ENCODE data around the gene TACC3.

The TACC3 gene

GRCh38 chr4:1748465-1748995, 27.2 kb downstream of the TACC3 start:
- peak overlapping the region; percentile 16 for H3K4me3 ChIP-seq (ENCODE audit: low read length)
- no peaks in the 10 kb centered on the region for H3K9me3 ChIP-seq (ENCODE audit: low read length)
- no peak overlapping the region for H2AFZ ChIP-seq (ENCODE audit: low read depth, low read length)
- peaks cover 15% of the 10 kb centered on the region for H3K4me1 ChIP-seq (ENCODE audit: insufficient read depth, low read length)
- no peaks in the 10 kb centered on the region for H3K27me3 ChIP-seq (ENCODE audit: insufficient read depth, low read length)
- peaks cover 14% of the 10 kb centered on the region for H3K36me3 ChIP-seq (ENCODE audit: insufficient read depth, low read length)

DNA sequence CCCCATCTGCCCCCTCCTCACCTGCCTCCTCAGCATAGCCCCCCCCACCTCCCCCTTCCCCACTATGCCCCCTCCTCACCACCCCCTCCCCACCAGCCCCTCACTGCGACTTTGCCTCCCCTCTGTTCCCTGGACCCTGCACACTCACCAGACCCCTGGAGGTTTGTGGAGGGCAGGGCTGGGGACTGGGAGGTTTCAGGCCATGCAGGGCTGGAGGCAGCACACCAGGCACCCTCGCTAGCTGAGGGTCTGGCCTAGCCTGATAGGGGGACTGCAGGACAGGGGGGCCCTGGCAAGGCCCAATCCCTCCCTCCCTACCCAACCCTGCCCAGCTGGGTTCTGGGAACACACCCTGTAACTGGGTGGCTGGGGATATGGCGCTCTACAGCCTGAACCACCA, 28.0 kb downstream of the TACC3 start:
- Histone ChIP-seq H2AFZ (ENCODE audit: low read depth, low read length) (no peak overlapping the region), H3K36me3 (ENCODE audit: insufficient read depth, low read length) (peaks cover 5% of the 10 kb centered on the region), H3K4me3 (ENCODE audit: low read length) (no peak overlapping the region)

GRCh38 chr4:1749826-1750225, 28.5 kb downstream of the TACC3 start:
- Histone ChIP-seq H3K4me1 (ENCODE audit: insufficient read depth, low read length) (peaks cover 15% of the 10 kb centered on the region), H3K36me3 (ENCODE audit: insufficient read depth, low read length) (peaks cover under 1% of the 10 kb centered on the region)

More for the DNA sequence above, 28.0 kb downstream of the TACC3 start:
- H3K27me3 ChIP-seq (ENCODE audit: insufficient read depth, low read length): no peaks in the 10 kb centered on the region
- H3K4me1 ChIP-seq (ENCODE audit: insufficient read depth, low read length): peaks cover 15% of the 10 kb centered on the region
- no peaks in the 10 kb centered on the region for H3K9me3 ChIP-seq (ENCODE audit: low read length)

GRCh38 chr4:1750381-1751154, 29.2 kb downstream of the TACC3 start:
- Histone ChIP-seq H2AFZ (ENCODE audit: low read depth, low read length) (no peak overlapping the region), H3K4me3 (ENCODE audit: low read length) (no peak overlapping the region), H3K4me1 (ENCODE audit: insufficient read depth, low read length) (peaks cover 15% of the 10 kb centered on the region), H3K27me3 (ENCODE audit: insufficient read depth, low read length) (peaks cover 2% of the 10 kb centered on the region), H3K36me3 (ENCODE audit: insufficient read depth, low read length) (no peaks in the 10 kb centered on the region), H3K9me3 (ENCODE audit: low read length) (no peaks in the 10 kb centered on the region)

More at GRCh38 chr4:1749826-1750225, 28.5 kb downstream of the TACC3 start:
- no peak overlapping the region for H2AFZ ChIP-seq (ENCODE audit: low read depth, low read length)
- H3K27me3 ChIP-seq (ENCODE audit: insufficient read depth, low read length): peaks cover 2% of the 10 kb centered on the region
- no peaks in the 10 kb centered on the region for H3K9me3 ChIP-seq (ENCODE audit: low read length)
- no peak overlapping the region for H3K4me3 ChIP-seq (ENCODE audit: low read length)

GRCh38 chr4:1751155-1751918, 30.0 kb downstream of the TACC3 start:
- H3K36me3 ChIP-seq (ENCODE audit: insufficient read depth, low read length): no peaks in the 10 kb centered on the region

DNA sequence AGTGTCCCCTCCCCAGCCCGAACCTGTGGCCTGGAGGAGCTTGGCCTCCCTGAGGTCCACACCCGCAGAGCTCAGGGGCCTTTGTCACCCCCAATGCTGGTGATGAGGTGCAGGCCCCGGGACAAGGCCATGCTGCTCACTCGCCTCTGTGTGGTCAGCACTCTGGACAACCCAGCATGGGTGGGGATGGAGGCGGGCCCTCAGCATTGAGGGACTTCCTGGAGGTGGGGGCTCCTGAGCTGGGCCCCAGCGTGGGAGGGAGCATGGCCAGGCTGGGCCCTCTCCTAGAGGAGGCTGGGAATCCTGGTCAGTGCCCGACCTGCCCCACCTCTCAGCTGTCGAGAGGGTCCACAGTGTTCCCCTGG, 30.6 kb downstream of the TACC3 start:
- H3K36me3 ChIP-seq (ENCODE audit: insufficient read depth, low read length): no peaks in the 10 kb centered on the region
- no peak overlapping the region for H3K4me3 ChIP-seq (ENCODE audit: low read length)
- H2AFZ ChIP-seq (ENCODE audit: low read depth, low read length): no peak overlapping the region
- H3K4me1 ChIP-seq (ENCODE audit: insufficient read depth, low read length): peaks cover 15% of the 10 kb centered on the region
- H3K27me3 ChIP-seq (ENCODE audit: insufficient read depth, low read length): peaks cover 2% of the 10 kb centered on the region
- H3K9me3 ChIP-seq (ENCODE audit: low read length): no peaks in the 10 kb centered on the region

More at GRCh38 chr4:1751155-1751918, 30.0 kb downstream of the TACC3 start:
- Histone ChIP-seq H3K4me3 (ENCODE audit: low read length) (no peak overlapping the region), H2AFZ (ENCODE audit: low read depth, low read length) (no peak overlapping the region), H3K9me3 (ENCODE audit: low read length) (no peaks in the 10 kb centered on the region), H3K4me1 (ENCODE audit: insufficient read depth, low read length) (peaks cover 15% of the 10 kb centered on the region), H3K27me3 (ENCODE audit: insufficient read depth, low read length) (peaks cover 2% of the 10 kb centered on the region)

DNA sequence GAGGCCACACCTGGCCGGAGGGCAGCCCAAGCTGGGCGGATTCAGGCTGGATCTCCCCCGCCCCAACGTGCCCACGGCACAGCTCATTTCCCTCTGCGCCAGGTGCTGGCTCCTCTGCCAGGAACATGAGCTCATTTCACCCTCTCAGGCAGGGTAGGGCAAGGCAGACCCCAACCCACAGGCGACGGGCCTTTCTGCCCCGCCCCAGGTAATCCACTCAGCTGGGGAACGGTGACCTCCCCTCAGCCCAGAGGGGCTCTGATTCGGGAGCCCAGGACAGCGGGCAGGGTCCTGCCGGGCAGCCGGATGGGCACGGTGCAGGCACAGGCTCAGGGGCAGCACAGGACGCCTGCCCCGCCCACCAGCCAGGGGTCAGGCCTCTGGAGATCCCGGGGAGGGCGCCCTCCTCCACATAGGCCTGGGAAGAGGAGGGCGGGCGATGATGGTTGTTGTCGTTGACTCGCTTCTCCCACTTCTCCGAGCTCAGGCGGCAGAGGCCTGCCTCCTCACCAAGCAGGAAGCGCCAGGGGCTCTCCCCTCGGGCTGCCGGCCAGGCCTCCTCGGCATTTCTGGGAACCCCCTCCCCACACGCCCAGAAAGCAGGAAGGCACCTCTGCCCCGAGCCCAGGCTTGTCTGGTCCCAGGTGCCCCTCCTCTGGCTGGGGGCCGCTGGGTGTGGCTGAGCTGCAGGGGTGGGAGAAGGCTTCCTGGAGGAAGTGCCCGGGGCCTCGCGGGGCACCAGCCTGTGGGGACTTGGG, 31.1 kb downstream of the TACC3 start:
- no peak overlapping the region for H2AFZ ChIP-seq (ENCODE audit: low read depth, low read length)
- H3K9me3 ChIP-seq (ENCODE audit: low read length): no peaks in the 10 kb centered on the region
- H3K4me1 ChIP-seq (ENCODE audit: insufficient read depth, low read length): peaks cover 20% of the 10 kb centered on the region
- H3K4me3 ChIP-seq (ENCODE audit: low read length): no peak overlapping the region
- H3K36me3 ChIP-seq (ENCODE audit: insufficient read depth, low read length): no peaks in the 10 kb centered on the region
- H3K27me3 ChIP-seq (ENCODE audit: insufficient read depth, low read length): peaks cover 2% of the 10 kb centered on the region

- Histone ChIP-seq H3K27me3 (ENCODE audit: insufficient read depth, low read length) (peaks cover 2% of the 10 kb centered on the region), H3K36me3 (ENCODE audit: insufficient read depth, low read length) (no peaks in the 10 kb centered on the region), H2AFZ (ENCODE audit: low read depth, low read length) (no peak overlapping the region), H3K4me1 (ENCODE audit: insufficient read depth, low read length) (peaks cover 21% of the 10 kb centered on the region), H3K9me3 (ENCODE audit: low read length) (no peaks in the 10 kb centered on the region), H3K4me3 (ENCODE audit: low read length) (no peak overlapping the region)
Measured at GRCh38 chr4:1753294-1753696, 32.0 kb downstream of the TACC3 start.

DNA sequence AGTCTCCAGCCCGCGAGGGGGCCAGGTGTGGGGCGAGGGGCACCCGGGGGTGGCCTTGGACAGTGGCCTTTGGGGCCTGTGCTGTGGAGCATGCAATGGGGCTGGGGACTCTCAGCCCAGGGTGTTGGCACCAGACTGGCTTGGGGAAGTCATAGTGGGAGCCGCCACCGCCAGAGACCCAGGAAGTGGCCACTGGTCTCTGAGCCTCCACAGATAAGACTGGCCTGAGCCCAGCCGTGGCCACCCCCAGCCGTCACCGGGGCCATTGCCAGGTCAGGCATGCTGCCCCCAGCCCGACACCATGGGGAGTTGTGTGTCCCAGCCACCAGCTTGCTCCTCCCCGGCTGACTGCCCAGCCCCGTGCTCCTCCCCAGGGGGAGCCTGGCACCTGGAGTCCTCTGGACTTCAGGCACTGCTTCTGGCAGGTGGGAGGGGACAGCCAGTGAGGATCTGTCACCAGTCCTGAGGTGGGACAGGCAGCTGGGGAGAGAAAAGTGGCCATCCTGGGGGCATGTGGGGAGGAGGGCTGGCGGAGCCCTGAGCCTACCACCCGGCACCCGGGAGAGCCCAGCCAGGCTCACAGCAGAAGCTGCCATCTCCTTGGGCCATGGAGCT, 32.5 kb downstream of the TACC3 start:
- H3K36me3 ChIP-seq (ENCODE audit: insufficient read depth, low read length): no peaks in the 10 kb centered on the region
- no peaks in the 10 kb centered on the region for H3K9me3 ChIP-seq (ENCODE audit: low read length)
- peaks cover 2% of the 10 kb centered on the region for H3K27me3 ChIP-seq (ENCODE audit: insufficient read depth, low read length)
- H3K4me3 ChIP-seq (ENCODE audit: low read length): no peak overlapping the region
- H2AFZ ChIP-seq (ENCODE audit: low read depth, low read length): no peak overlapping the region
- peaks cover 24% of the 10 kb centered on the region for H3K4me1 ChIP-seq (ENCODE audit: insufficient read depth, low read length)

- Histone ChIP-seq H3K36me3 (ENCODE audit: insufficient read depth, low read length) (no peaks in the 10 kb centered on the region), H3K4me1 (ENCODE audit: insufficient read depth, low read length) (peaks cover 24% of the 10 kb centered on the region), H3K4me3 (ENCODE audit: low read length) (no peak overlapping the region), H3K9me3 (ENCODE audit: low read length) (no peaks in the 10 kb centered on the region), H2AFZ (ENCODE audit: low read depth, low read length) (no peak overlapping the region), H3K27me3 (ENCODE audit: insufficient read depth, low read length) (peaks cover 2% of the 10 kb centered on the region)
Measured at GRCh38 chr4:1754336-1754735, 33.0 kb downstream of the TACC3 start.

DNA sequence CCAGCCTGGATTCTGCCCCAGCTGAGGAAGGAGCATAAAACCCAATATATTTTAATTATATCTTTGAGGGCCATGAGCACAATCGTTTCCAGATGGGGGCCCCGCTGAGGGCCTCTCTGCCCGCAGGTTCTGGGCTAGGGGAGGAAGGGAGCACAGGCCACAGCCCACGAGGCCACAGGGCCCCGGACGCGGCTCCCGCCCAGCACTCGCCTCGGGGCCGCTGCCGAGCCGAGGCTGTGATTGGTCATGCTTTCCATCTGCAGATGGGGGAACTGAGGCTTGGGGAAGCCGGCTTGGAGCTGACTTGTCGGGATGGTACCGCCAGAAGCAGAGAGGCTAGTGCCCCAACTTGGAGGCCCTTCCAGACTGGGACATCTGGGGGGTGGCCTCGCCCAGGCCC, 34.0 kb downstream of the TACC3 start:
- H3K4me1 ChIP-seq (ENCODE audit: insufficient read depth, low read length): peaks cover 28% of the 10 kb centered on the region
- no peak overlapping the region for H3K4me3 ChIP-seq (ENCODE audit: low read length)
- H3K9me3 ChIP-seq (ENCODE audit: low read length): no peaks in the 10 kb centered on the region
- H3K36me3 ChIP-seq (ENCODE audit: insufficient read depth, low read length): no peaks in the 10 kb centered on the region
- H2AFZ ChIP-seq (ENCODE audit: low read depth, low read length): no peak overlapping the region
- peaks cover 2% of the 10 kb centered on the region for H3K27me3 ChIP-seq (ENCODE audit: insufficient read depth, low read length)

DNA sequence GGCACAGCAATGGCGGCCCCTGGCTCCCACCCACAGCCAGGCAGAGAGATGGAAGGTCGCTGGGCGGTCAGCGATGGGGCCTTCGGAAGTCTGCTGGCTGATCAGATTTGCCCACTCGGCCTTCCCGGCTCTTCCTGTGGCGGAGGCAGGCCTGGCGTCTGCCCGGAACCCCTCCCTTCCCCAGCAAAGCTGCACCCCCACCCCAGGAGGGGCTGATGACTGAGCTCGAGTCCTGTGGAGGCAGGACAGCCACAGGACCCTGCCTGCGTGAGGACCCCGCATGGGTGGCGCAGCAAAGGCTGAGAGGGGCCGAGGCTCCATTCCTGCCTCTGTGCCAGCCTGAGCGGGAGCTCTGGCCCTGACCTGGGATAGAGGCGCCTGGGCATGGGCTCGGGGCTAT, 34.8 kb downstream of the TACC3 start:
- Histone ChIP-seq H3K9me3 (ENCODE audit: low read length) (no peaks in the 10 kb centered on the region), H3K4me3 (ENCODE audit: low read length) (no peak overlapping the region), H3K36me3 (ENCODE audit: insufficient read depth, low read length) (no peaks in the 10 kb centered on the region), H3K27me3 (ENCODE audit: insufficient read depth, low read length) (peaks cover 2% of the 10 kb centered on the region), H2AFZ (ENCODE audit: low read depth, low read length) (no peak overlapping the region), H3K4me1 (ENCODE audit: insufficient read depth, low read length) (peaks cover 35% of the 10 kb centered on the region)

Data from neuron (in vitro differentiated cells).